ENCODE results near the gene ABCA3.

DNA sequence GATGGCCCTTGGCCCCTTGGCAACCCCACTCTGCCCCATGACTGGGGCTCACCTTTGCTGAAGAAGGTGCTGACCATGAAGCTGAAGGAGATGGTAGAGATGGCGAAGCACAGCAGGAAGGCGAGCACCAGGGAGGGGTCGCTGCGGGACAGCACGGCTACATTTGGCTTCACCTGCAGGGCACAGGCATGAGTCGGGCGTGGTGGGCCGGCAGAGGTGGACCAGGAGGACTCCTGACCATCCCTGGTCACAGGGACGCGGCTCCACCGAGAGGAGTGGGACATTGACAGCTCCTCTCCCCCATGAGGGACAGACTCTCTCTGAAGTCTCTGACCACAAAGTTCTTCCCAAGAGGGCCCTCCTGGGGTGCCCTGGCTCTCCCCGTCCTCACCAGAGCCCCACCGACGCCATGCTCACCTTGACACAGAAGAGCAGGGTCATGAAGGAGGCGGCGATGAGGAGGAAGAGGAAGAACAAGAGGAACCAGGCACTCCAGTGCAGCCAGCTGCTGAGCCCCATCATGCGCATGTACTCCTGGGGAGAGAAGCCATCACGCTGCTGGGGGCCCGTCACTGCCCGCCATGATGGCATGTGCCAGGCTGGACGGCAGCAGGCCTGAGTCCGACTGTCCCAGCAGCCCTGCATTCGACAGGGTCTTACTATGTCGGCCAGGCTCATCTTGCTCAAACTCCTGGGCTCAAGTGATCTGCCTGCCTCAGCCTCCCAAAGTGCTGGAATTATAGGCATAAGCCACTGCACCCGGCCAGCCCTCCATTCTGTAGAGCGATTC is 23.1 kb downstream of the ABCA3 start:
- TF ChIP-seq, protein P1, sequence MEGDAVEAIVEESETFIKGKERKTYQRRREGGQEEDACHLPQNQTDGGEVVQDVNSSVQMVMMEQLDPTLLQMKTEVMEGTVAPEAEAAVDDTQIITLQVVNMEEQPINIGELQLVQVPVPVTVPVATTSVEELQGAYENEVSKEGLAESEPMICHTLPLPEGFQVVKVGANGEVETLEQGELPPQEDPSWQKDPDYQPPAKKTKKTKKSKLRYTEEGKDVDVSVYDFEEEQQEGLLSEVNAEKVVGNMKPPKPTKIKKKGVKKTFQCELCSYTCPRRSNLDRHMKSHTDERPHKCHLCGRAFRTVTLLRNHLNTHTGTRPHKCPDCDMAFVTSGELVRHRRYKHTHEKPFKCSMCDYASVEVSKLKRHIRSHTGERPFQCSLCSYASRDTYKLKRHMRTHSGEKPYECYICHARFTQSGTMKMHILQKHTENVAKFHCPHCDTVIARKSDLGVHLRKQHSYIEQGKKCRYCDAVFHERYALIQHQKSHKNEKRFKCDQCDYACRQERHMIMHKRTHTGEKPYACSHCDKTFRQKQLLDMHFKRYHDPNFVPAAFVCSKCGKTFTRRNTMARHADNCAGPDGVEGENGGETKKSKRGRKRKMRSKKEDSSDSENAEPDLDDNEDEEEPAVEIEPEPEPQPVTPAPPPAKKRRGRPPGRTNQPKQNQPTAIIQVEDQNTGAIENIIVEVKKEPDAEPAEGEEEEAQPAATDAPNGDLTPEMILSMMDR (IDR thresholded peaks at IDR 0.05): no peak
- TF ChIP-seq POLR2A (IDR thresholded peaks at IDR 0.05) (peak in 1 of 4 donors; percentile 19), POLR2AphosphoS5 (IDR thresholded peaks at IDR 0.05) (no peak), EP300 (IDR thresholded peaks at IDR 0.05) (no peak)

Measured in upper lobe of left lung (tissue), 4 donors.